K562 (cell line): Measurements from ENCODE around the gene LY6G6C. TPM values are rescaled to one million over a fixed set of nuclear protein-coding genes. Genes with fewer than 3 reads are reported as not detected.

Experiments
- ATAC-seq: fragments of 200-7000 bp; cut with Tn5 transposase; 3 replicates; pipeline ENCODE4 v1.9.1; 2020; ENCODE audit warnings: moderate library complexity
- BruUV-seq: library from RNA; stranded (reverse); fragments of 400-500 nt; replicated peaks from 2 replicates; lab custom pipeline; 2021; lab: Mats Ljungman, UMichigan
- CTCF ChIA-PET: fragments of 300-600 bp; formaldehyde crosslinking; extraction: SDS; loops from one replicate; lab custom pipeline; 2021; ENCODE audit warnings: low intra/inter-chr PET ratio; lab: Yijun Ruan, JAX
- POLR2A ChIA-PET: fragments of 300-600, 350-650 bp; sonication (Branson Sonifier 250); formaldehyde crosslinking; extraction: SDS; loops from one replicate; lab custom pipeline; 2021; ENCODE audit warnings: antibody characterized with exemption, inconsistent platforms; lab: Yijun Ruan, JAX
- DNase-seq, 4 experiments: peaks; one replicate each; pipeline versions ENCODE4 v3.0.0 to v3.0.0-alpha.2; 2011 to 2018; ENCODE audit warnings: low spot score in 3 of 4, mixed read lengths in 3 of 4; ENCODE audit errors: extremely low read depth in 1 of 4
- FAIRE-seq: peaks from 2 replicates; lab custom pipeline; 2011; peaks lifted over from hg19 to GRCh38; lab: Jason Lieb, UNC
- H2AFZ ChIP-seq: 2 replicates; pipeline ENCODE4 v1.6.0; 2011; ENCODE audit warnings: low read depth, low read length, control low read depth, inconsistent platforms
- H3K27ac ChIP-seq: fragments of 200-600 bp; 3 replicates; pipeline ENCODE4 v1.8.0; 2011; ENCODE audit warnings: low read depth, mild to moderate bottlenecking, control low read depth, inconsistent platforms, low read length, moderate library complexity, mixed read lengths; ENCODE audit errors: extremely low read depth
- H3K27me3 ChIP-seq, 2 experiments: fragments of 300-600 bp in 1 of 2; 2 replicates in 1 of 2; 3 replicates in 1 of 2; pipeline versions ENCODE4 v1.6.0 to v1.8.0; 2011; ENCODE audit warnings: inconsistent platforms in 2 of 2, low read length in 2 of 2, mild to moderate bottlenecking in 1 of 2, mixed read lengths in 1 of 2, moderate library complexity in 1 of 2; ENCODE audit not compliant: control insufficient read depth in 2 of 2, insufficient read depth in 2 of 2
- H3K36me3 ChIP-seq: fragments of 300-600 bp; 3 replicates; pipeline ENCODE4 v1.8.0; 2011; ENCODE audit warnings: mild to moderate bottlenecking, low read length, inconsistent platforms; ENCODE audit not compliant: control insufficient read depth, insufficient read depth
- H3K4me1 ChIP-seq, 2 experiments: fragments of 200-600 bp in 1 of 2; replicated peaks in 1 of 2; 2 replicates in 1 of 2; 3 replicates in 1 of 2; pipeline versions ENCODE4 v1.5.1 to v1.8.0; 2011; ENCODE audit warnings: inconsistent platforms in 2 of 2, low read length in 2 of 2, mild to moderate bottlenecking in 1 of 2, mixed read lengths in 1 of 2, moderate library complexity in 1 of 2; ENCODE audit not compliant: control insufficient read depth in 2 of 2, insufficient read depth in 2 of 2
- H3K4me2 ChIP-seq: 2 replicates; pipeline ENCODE4 v1.6.1; 2011; ENCODE audit warnings: low read length, control low read depth, inconsistent platforms, mixed read lengths; ENCODE audit not compliant: insufficient read depth
- H3K4me3 ChIP-seq: fragments of 200-600 bp; sonication (generic), shearing (Covaris generic); 2 replicates; pipeline ENCODE4 v1.5.1; 2016; ENCODE audit warnings: control low read depth, inconsistent platforms
- H3K79me2 ChIP-seq: fragments of 200-600 bp; 3 replicates; pipeline ENCODE4 v1.8.0; 2011; ENCODE audit warnings: low read length, inconsistent platforms; ENCODE audit not compliant: control insufficient read depth, insufficient read depth
- H3K9ac ChIP-seq, 2 experiments: 2 replicates each; pipeline versions ENCODE4 v1.6.0 to v1.6.1; 2011; ENCODE audit warnings: low read depth in 2 of 2, low read length in 2 of 2, control low read depth in 1 of 2, inconsistent platforms in 1 of 2, mild to moderate bottlenecking in 1 of 2, mixed read lengths in 1 of 2; ENCODE audit not compliant: insufficient read depth in 1 of 2
- H3K9me1 ChIP-seq: one replicate; pipeline ENCODE4 v1.6.0; 2011; ENCODE audit warnings: inconsistent platforms, mild to moderate bottlenecking, low read length, moderate library complexity; ENCODE audit not compliant: control insufficient read depth, insufficient read depth
- H3K9me3 ChIP-seq: replicated peaks from 2 replicates; pipeline ENCODE4 v1.5.1; 2011; ENCODE audit warnings: low read depth, low read length, inconsistent platforms; ENCODE audit not compliant: control insufficient read depth, insufficient read depth
- H4K20me1 ChIP-seq: replicated peaks from 2 replicates; pipeline ENCODE4 v1.6.1; 2011; ENCODE audit warnings: low read length, inconsistent platforms, mixed read lengths; ENCODE audit not compliant: control insufficient read depth, insufficient read depth
- ATF3 ChIP-seq, 2 experiments: fragments of 450-650 bp in 1 of 2; sonication (generic) in 1 of 2; formaldehyde crosslinking in 1 of 2; IDR thresholded peaks in 1 of 2; conservative IDR thresholded peaks in 1 of 2; 2 replicates each; pipeline versions ENCODE4 v1.6.1 to v1.8.1; 2016 to 2023; ENCODE audit warnings: mild to moderate bottlenecking in 2 of 2, moderate library complexity in 2 of 2, inconsistent platforms in 1 of 2, missing genetic modification reagents in 1 of 2
- BMI1 ChIP-seq: fragments of 150-350 bp; IDR thresholded peaks from 2 replicates; pipeline ENCODE4 v1.6.1; 2014; ENCODE audit warnings: low read length
- BRCA1 ChIP-seq, 2 experiments: fragments of 450-650 bp in 1 of 2; sonication (generic) in 1 of 2; formaldehyde crosslinking in 1 of 2; IDR thresholded peaks; 2 replicates each; pipeline versions ENCODE4 v1.5.0 to v1.6.1; 2017 to 2020; ENCODE audit warnings: mild to moderate bottlenecking in 1 of 2, missing genetic modification reagents in 1 of 2
- FOXK1 ChIP-seq: sonication (generic); formaldehyde crosslinking; IDR thresholded peaks from 2 replicates; pipeline ENCODE4 v1.8.0; 2022; ENCODE audit warnings: missing genetic modification reagents, mild to moderate bottlenecking, borderline replicate concordance
- TSHZ1 ChIP-seq: fragments of 250-450 bp; sonication (Bioruptor Pico); IDR thresholded peaks from 2 replicates; pipeline ENCODE4 v1.4.0; 2020; ENCODE audit warnings: mild to moderate bottlenecking, moderate library complexity
- WGBS: fragments of 100-300 bp; shearing (Covaris generic); methylation state at CpG from one replicate; pipeline ENCODE4 v1.1.6; 2016; ENCODE audit warnings: low coverage, mixed read lengths; ENCODE audit not compliant: insufficient coverage; ENCODE audit errors: missing lambda C conversion rate; 5-methylcytosine and 5-hydroxymethylcytosine counted together
- in situ Hi-C: fragments of 300-500 bp; cut with MboI; formaldehyde crosslinking; loops from 4 replicates; pipeline ENCODE4 v1.15.0; 2018; ENCODE audit warnings: inconsistent platforms, mixed read lengths
- intact Hi-C: fragments of 100-400 bp; cut with micrococcal nuclease; formaldehyde crosslinking; loops from 2 replicates; pipeline ENCODE4 v1.14.2; 2022
- polyA plus RNA-seq, 8 experiments: library from polyadenylated mRNA; depleted of rRNA in 4 of 8; stranded (reverse) in 5 of 8; unstranded in 3 of 8; fragments of >200 nt; fragmentation: Nextera tagmentation in 2 of 8; fragmentation: Illumina TruSeq in 1 of 8; extraction: Ambion mirVana in 2 of 8; extraction: Trizol in 1 of 8; gene quantifications; 2 replicates each; pipeline versions ENCODE4 v1.2.1 to v1.2.3, GENCODE V29; 2011 to 2014; ENCODE audit warnings: inconsistent platforms in 1 of 8, missing spikeins in 1 of 8
- total RNA-seq, 7 experiments: library from RNA; depleted of rRNA in 6 of 7; stranded (reverse); fragments of >200 nt in 6 of 7; fragmentation: Illumina TruSeq in 2 of 7; extraction: Trizol in 2 of 7; gene quantifications; 2 replicates each; pipeline versions ENCODE4 v1.2.1 to v1.2.3, GENCODE V29; 2011 to 2021; ENCODE audit warnings: low replicate concordance in 1 of 7

Gene LY6G6C
- total and polyA plus RNA-seq, 9 of the 15 experiments (the other 6 are each of a cell fraction or from before 2014, with no cell fraction given): 0.06 to 0.20 TPM; not detected in 7

GRCh38 chr6:31762878-31763618 is 41.5 kb upstream of the LY6G6C start (continued):
- no peak for TF ChIP-seq ATF3 (IDR thresholded peaks at IDR 0.05)
- no peak for TF ChIP-seq ATF3 (CRISPR knock-in tag; conservative IDR thresholded peaks at IDR 0.05)
- no peak for TF ChIP-seq FOXK1 (CRISPR knock-in tag)
- TF ChIP-seq BMI1: no peak
- TF ChIP-seq, all 486 proteins: peak for 6

GRCh38 chr6:31762356-31762755 is 40.8 kb upstream of the LY6G6C start, which contains the start of gene SAPCD1:
Gene SAPCD1 (plus strand): TSS chr6:31762656. CDS start chr6:31763055, 399 bp downstream.
- H4K20me1 ChIP-seq: no peaks in the 10 kb centered on the region
- DNase-seq (no peak), ATAC-seq (no peak), FAIRE-seq (no peak)
- H3K9me3 ChIP-seq: no peaks in the 10 kb centered on the region
- no peak within 1 kb of the TSS for H3K27ac ChIP-seq
- BruUV-seq: no TSS peak
- H3K79me2 ChIP-seq: no peaks in the 10 kb centered on the region
- in situ Hi-C loops: no loop called here
- POLR2A ChIA-PET: interaction anchor here (0.8 to 4.6 kb wide), 8 partner anchors 10 to 65 kb away, joined by 3 to 29 read pairs (median 4); partner anchors contain the start of genes CLIC1, HSPA1B, MSH5 and VARS1
- intact Hi-C loops: no loop called here
- no peak within 1 kb of the TSS for H3K4me2 ChIP-seq
- TF ChIP-seq BRCA1 (IDR thresholded peaks at IDR 0.05) (no peak), BRCA1 (CRISPR knock-in tag; IDR thresholded peaks at IDR 0.05) (0 out of 2 replicates have a peak, but pooled peaks have one; percentile 29), TSHZ1 (no peak)
- WGBS: 52% methylated on average over 4 of the region's 4 CpGs
- no peaks in the 10 kb centered on the region for H3K27me3 ChIP-seq
- CTCF ChIA-PET: no interaction called here
- H3K9ac ChIP-seq: peak within 1 kb of the TSS in 1 of 2 experiments; percentile 40; a peak in 2 of 4 replicates
- H2AFZ ChIP-seq: no peak within 1 kb of the TSS
- no peak within 1 kb of the TSS for H3K4me3 ChIP-seq
- H3K4me1 ChIP-seq: peaks cover 0 to 20% of the 10 kb centered on the region in 2 experiments; a peak in 3 of 5 replicates
- no peaks in the 10 kb centered on the region for H3K9me1 ChIP-seq
- peaks cover 63% of the 10 kb centered on the region for H3K36me3 ChIP-seq
